ENCODE results near the gene ANKH.
"Not testable (repeated sequence)": the region's sequence is repeated elsewhere in the genome, so short reads cannot be mapped to it uniquely, and the experiment has no call there.

The ANKH gene

DNA sequence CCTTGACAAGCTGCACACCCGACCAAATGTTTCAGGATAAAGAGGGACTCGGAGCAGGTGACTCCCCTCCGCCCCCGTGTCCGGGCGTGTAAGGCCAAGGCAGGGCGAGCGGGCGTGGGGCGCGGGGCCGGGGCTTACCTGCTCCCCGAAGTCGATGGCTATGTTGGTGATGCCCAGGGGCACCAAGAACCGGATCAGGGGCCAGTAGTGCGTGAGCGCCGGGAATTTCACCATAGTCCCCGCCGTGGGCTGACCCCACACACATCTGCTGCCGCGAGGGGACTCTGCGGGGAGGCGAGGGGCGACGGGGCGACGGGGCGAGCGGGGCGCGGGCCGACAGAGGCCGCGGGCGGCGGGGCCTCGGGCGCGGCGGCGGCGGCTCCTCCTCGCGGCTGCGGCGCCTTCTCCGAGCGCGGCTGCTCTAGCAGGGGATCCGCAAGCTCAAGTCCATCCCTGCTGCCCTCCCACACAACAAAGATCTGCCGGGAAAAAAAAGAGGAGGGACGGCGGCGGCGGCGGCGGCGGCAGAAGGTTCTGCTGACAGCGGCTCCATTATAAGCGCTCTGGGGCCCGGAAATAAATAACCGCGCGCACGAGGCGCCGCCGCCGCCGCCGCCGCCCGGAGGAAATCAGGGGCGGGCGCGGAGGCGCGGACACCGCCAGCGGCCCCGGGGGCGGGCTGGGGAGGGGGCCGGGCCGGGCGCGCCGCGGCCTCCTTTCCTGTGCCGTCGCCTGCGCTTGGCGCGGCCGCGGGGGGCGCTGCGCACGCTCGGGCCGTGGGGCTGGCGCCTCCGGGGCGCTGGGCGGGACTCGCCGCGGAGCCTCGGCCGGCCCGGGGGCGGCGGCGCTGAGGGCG is at the start of gene ANKH:
Gene ANKH (minus strand): TSS at position 565 of the 856 bp plus-strand sequence. CDS start 331 bp downstream, at position 234.
- DNase-seq, result peak; percentile 90

DNA sequence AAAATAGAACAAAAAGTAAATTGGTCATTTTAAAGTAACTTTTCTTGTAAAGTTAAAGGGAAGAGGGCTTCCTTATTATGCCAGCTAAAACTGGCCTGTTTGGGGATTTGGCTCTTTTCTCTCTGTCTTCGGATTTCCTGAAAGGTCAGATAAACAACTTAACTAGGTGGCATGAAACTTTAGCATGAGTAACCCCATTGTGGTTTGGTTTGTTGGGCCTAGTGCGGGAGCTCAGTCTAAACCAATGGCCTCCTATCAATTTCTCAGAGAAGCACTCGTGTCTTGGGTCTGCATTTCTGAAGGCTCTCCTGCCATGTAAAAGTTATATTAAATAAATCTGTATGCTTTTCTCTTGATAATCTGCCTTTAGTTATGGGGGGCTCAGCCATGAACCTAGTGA is 48.5 kb upstream of the ANKH start:
- no peak for DNase-seq

DNA sequence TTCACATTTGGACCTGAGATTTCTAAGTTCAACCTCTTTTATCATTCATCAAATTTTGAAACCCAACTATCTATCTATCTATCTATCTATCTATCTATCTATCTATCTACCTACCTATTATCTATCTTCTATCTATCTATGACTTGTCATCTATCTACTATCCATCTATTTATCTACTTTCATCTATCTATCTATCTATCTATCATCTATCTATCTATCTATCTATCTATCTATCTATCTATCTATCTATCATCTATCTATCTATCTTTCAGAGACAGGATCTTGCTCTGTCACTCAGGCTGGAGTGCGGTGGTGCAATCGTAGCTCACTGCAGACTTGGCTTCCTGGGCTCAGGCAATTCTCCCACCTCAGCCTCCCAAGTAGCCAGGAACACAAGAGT is 47.5 kb upstream of the ANKH start:
- DNase-seq, result not testable (repeated sequence)

DNA sequence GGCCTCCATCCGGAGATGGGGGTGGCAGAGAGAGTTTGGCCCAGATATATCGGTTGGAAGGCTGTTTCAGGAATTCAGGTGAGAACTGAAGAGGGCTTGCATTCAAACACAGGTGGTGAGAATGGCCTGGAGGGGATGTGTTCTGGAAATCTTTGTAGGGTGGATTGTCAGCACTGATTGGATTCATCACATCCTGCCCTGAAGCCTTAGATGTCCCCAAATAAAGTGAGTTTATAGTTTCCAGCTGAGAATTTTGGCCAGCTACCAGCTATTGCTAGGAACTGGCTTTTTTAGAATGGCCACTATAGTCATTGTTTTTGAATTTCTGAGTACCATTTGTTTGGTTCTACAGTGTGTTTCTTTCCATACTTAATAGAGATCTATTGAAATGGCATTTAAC is 46.1 kb upstream of the ANKH start:
- DNase-seq, result no peak

DNA sequence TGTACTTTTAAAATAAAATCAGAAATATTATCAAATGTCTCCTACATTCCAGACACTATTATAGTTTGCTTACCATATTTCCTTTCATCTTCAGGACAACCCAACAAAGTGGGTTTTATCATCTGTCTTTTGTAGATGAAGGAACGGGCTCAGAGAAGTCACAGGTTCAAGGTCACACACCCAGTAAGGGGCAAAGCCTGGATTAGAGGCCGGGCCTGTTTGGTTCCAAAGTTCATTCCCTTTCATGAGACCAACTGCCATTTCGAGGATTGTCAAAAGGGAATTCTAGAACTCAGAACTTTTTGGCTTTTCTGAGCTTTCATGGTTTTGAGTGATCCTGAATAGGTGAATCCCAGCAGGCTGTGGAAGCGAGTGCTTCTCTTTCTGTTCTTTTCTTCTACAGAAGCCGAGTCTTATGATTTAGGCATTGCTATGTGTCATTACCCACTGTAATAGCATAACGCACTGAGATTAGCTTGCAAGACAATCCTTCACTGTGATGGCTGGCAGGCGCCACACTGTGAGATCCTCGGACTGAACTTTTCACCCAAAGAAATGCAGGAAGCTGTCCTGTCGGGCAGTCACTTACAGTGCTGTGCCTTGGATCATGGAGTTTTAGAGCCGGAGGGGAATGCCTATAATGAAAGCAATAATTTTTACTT is 43.8 kb upstream of the ANKH start:
- no peak for DNase-seq

DNA sequence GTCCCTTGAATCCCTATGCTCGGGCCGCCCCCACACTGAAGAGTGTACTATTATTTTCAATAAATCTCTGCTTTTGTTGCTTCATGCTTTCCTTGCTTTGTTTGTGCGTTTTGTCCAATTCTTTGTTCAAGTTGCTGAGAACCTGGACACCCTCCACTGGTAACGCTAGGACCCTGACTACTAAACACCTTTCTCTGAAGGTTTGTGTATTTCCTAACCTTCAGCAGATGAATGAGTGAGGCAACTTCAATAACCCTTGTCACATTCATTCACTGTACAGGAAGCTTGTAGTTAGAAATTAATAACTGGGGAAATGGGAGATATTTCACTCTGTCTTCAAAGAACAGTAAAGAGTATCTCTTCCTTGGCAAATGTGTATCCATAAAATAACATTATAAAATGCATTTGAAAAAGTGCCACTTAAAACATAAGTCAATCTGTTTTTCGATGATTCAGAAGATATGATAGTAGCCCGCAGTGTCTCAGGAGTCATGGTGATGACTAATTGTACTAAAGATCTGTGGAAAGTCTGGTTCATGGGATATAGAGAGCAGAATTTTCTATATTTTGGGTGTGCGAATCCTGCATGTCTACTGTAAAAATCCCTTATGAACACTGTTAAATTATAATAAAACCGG is 43.2 kb upstream of the ANKH start:
- no peak for DNase-seq

DNA sequence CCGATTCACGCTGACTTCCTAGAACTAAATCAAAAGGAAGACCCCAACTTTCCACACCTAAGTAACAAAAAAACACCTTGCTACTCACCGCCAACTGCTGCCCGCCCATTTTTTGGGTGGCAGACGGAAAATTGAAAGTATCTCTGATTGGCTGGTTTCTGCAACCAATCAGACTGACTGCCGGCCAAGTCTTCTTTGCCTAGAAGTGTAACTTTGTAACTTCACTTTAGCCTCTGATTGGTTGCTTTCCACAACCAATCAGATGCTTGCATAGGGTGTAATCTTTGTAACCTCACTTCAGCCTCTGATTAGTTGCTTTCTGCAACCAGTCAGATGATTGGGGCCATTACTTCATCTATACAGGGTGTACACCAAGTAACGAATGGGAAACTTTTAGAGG is 42.6 kb upstream of the ANKH start:
- DNase-seq, result no peak

DNA sequence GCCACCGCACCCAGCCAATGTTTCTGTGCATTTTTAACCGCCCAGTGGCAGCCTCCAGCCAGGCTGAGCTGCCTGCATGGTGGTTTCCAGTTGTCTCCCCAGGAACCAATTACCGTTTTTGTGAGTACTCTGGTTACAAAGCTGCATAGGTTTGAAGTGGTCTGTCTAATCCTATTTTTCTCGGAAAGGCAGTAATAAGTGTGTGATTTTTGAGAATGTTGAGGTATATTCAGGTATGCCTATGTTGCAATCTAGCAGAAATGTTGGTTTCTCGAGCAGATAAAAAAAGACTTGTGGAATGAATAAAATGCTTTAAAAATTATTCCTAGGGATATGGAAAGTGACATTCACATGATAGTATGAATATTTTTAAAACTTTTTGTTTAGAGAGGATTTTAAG is 41.5 kb upstream of the ANKH start:
- no peak for DNase-seq

DNA sequence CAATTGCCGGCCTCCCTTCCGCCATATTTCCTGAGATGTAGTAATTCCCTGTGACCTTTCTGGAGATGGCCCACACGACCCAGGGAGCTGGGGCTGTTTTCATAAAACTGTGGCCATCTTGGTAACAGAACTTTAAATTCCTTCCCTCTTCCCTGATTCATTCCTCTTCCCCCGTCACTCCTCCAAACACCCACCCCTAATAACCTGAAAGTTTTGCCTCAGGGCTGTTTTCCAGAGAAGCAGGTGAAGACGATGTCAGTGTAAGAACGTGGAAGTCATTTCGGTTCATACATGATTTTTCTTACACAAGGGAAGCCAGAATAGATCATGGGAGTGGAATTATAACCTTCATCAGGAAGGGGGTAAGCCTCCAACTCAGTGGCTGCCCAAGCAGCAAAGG is 40.6 kb upstream of the ANKH start:
- no peak for DNase-seq

DNA sequence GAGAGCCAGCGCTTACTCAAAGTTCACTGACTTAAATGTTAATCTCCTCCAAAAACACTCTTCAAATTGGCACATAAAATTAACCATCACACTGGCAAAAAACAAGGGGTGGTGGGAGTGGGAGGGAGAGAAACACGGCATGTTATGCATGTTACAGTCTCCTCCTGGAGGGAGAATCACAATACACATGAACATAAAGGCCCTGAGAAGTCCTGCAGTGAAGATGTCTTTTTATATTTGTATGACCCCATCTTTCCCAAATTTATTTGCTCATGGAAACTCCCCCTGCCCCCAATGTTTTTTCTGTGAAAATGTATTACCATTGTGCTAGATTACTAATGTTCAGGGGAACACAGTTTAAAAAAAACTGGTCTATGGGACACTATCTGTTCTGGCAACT is 37.8 kb upstream of the ANKH start:
- no peak for DNase-seq

DNA sequence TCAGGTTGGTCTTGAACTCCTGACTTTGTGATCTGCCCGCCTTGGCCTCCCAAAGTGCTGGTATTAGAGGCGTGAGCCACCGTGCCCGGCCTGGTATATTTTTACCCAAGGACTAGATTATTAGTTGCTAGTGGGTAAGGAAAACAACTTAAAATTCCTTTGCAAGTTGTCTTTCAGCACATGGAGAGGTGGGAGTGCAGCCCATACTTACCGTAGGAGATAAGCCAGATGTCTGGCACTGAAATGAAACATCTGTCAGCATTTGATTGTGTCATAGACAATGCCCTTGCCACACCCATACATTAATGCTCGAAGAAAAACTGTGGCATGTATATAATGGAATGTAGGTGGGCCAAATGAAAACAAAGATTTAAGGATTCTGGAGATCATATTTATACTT is 36.6 kb upstream of the ANKH start:
- DNase-seq, result no peak

DNA sequence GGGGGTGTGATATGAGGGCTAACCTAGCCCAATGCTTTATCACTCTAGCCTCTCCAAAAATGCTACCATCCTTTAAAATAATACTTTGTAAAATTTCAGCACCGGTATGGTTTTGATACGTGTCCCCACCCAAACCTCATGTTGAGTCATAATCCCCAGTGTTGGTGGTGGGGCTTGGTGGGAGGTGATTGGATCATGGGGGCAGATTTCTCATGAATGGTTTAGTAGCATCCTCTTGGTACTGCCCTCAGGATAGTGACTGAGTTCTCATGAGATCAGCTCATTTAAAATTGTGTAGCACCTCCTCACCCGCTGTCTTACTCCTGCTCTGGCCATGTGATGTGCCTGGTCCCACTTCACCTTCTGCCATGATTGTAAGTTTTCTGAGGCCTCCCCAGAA is 35.0 kb upstream of the ANKH start:
- DNase-seq, result no peak

DNA sequence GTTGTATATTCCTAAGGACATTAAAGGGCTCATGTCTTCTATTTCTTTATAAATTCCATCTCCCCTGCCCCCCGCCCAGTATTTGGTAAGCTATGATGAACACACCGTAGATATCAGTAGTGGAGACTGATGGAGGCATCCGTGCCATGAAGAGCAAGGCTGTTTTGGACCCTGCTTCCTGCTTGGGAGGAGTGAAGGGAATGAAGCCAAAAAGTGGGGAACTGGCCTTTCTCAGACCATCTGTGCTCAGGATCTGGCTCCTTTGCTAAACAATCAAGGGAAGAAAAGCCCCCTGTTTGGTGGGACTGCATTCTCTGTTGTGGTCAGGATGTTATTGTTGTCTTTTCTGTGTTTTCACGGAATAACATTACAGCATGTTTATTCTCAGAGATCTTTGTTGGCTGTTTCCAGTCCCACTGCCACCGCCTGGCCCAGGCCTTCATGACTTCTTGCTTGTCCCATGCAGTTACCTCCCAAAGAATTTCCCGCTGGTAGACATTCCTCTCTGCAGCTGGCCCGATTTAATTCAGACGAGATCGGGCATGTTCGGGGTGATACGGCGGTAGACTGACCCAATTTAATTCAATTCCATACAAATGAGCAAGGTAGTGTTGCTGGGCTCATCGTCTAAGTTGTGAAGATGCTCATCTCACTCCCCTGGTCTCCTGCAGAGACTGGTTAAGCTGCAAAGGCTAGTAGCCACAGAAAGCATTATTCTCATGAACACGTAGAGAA is 31.4 kb upstream of the ANKH start:
- DNase-seq, result no peak

DNA sequence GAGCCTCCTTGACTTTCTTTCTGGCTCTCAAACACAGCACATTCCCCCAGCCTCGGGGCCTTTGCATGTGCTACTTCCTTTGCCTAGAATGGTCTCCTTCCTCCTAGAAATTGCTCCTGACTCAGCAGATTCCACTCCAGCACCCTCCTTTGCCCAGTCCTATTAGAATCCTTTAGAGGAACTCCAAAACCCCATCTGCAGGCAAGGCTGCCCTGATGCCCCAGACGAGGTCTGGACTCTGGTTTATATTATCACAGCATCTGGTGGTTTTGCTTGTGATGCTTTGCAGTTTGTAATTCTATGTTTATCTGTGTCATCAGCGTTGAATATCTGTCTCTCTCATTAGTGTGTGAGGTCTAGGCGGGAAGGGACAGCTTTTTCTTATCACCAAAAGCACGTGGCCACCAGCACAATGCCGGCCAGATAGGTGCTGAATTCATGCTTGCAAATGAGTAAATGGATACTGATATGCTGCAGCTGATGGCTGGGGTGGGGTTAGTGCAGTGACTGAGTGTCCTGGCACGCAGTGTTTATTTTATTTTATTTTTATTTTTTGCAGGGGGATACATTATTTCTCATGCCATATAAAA is 30.0 kb upstream of the ANKH start:
- no peak for DNase-seq

DNA sequence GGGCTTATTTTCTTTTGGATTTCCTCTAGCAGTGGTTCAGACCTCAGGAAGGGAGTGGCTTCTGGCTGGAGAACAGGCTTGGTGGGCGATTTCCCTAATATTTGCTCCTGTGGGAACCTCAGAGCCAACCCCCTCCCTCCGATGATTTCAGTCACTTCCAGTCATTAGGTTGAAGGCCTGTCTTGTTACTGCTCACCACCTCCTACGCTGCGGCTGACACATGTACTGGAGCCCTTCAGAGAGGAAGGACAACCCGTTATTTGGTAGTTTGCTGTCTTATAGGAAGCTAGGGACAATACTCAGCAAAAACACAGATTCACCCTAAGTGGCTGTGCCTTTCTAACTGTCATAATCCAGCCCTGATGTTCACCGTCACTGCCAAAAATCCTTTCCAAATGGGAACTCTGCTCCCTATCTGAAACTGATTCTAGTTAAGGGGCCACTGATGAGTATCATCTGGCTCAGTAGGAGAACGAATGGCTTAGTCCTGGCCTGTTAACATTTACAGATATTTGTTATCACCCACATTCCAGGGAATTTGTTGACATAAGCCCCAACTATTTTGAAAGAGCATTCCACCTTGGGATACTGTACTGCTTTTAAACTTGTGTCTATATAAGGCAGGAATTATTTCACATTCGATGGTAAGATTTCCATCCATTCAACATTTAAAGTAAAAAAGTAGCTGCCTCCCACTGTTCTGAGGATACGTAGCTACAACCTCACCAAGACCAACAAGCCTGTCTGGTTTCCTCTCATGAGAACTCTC is 29.3 kb upstream of the ANKH start:
- no peak for DNase-seq

DNA sequence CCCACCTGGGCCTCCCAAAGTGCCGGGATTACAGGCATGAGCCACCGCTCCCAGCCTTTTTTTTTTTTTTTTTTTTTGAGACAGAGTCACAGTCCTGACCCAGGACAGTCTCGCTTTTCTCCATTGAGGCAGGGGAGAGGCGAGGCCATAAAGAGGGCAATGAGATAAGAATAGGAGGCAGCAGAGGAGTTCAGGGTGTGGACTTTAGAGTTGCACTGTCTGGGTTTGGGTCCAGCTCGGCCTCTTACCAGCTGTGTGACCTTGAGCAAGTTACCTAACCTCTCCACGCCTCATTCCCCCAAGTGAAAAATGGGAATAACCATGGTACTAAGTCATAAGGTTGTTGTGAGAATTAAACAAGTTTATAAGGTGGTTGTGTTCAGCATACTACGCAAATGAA is 24.6 kb upstream of the ANKH start:
- no peak for DNase-seq

DNA sequence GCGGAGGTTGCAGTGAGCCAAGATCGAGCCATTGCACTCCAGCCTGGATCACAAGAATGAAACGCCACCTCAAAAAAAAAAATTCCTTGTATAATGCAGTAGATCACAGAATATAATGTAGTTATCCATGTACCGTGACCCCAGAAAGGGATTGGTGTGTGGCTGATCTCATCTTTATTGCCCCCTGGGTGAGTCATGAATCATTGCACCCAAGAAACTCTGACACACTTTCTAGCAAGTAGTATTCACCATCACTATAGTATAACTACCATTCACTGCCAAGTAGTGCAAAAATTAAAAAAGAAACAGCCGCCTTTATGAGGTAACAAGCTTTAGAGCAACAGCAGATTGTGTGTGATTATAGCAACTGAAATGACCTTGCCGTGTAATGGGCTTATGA is 23.7 kb upstream of the ANKH start:
- no peak for DNase-seq

DNA sequence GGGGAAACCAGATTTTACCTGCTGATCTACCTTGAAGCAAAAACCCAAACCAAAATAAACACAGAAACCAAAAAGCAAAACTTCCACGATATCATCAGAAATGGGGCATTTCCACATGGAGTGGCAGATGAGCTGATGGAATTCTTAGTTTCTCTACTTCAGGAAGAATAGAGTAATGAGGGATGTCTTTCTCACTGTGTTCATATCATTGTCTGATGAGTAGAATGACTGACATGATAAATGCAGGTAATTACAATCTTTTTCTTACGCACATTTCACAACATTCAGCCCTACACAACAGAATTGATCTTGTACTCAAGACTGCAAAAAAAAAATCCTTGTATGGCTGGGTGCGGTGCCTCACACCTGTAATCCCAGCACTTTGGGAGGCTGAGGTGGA is 23.2 kb upstream of the ANKH start:
- DNase-seq, result no peak

DNA sequence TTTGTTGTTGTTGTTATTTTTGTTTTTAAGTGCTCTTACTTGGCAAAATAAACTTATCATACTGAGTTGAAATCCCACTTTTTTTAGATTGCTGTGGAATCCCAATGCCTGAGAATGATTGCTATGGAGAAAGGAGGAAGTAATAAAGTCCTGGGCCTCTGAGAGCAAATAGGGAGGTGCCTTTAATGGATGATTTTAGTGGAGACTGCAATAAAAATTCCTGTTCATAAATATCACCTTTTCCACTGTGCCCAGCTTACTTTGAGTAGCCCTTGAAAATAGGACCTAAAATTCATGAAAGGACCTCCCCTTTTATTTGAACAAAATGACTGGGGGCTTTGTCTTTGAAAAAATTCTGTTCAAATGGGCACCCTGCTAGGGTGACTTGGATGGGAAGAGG is 21.8 kb upstream of the ANKH start:
- DNase-seq, result no peak

DNA sequence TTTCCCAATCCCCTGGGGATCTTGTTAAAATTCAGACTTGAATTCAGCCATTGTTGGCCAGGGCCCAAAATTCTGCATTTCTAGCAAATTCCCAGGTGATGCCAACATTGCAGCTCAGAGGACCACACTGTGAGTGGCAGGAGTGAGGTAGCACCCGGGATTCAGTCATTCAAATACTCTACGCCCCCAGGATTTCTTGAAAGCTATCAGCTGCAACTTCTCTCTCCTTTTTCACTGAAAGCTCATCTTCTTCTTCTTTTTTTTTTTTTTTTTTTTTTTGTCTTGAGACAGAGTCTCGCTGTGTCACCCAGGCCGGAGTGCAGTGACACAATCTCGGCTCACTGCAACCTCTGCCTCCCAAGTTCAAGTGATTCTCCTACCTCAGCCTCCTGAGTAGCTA is 19.3 kb upstream of the ANKH start:
- no peak for DNase-seq

DNA sequence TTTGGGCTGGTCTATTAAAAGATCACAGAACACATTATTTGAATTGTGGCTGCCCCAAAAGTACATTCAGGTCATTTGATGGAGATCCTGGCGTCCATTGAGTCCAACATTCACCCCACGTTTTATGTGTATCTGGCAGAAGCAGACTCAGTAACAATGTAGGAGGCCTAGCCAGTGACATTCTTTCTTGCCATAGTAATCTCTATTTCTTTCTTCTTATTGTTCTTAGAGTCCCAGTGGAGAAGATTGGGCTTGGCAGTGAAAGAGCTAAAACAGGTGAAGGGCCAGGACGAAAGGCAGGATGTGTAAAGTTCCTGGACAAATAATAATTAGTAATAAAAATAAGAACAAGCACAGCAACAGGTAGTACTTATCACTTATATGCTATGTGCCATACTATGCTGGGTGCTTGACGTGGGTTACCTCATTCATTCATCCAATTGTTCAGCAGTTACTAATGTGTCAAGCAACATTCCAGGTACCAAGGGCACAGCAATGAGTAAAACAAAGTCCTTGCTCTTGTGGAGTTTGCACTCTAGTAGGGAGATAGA is 12.6 kb upstream of the ANKH start:
- no peak for DNase-seq

Measured in CD4-positive, alpha-beta T cell treated with Interleukin-17A for 4 hours (primary cell).